ENCODE results near the gene KRTAP5-6.

Gene KRTAP5-6

DNA sequence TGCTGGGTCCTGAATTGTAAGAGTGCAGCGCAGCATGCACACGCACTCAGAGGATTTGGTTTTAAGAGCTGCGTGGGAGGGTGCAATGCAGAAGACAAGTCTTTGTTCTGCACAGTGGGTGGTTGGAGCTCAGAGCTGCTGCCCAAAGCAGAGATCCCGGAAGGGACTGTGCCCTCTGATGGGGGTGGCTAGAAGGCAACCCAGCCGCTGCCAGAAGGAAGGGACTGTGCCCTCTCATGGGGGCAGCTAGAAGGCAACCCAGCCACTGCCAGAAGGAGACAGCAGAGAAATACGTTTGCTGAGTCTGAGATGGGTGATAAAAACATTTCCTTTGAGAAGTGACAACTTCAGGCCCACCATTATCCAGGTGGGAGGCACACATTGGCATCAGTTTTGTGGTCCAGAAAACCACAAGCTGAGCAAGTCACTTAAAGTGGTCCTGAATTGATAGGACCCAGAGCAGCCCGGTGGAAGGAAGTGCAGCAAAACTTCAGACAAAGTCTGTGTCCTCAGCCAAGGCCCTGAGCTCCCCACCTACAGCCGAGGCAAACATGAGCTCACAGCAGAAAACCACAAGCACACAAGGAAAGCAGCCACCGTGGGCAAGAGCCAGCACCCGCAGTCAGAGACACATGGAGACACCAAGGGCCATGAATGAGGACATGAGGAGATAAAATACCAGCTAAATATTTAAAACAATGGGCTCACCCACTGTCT, 4.3 kb downstream of the KRTAP5-6 start:
- TF ChIP-seq CTCF (IDR thresholded peaks at IDR 0.05; ENCODE audit: control extremely low read depth, extremely low read depth, low read depth, missing control alignments) = no peak

DNA sequence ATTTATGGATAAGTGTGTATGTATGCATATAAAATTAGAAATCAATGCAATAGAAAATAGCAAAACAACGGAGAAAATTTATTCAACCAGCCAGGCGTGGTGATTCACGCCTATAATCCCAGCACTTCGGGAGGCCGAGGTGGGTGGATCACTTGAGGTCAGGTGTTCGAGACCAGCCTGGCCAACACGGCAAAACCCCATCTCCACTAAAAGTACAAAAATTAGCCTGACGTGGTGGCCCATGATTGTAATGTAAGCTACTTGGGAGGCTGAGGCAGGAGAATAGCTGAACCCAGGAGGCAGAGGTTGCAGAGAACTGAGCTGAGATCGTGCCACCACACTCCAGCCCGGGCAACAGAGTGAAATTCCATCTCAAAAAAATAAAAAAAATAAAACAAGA, 5.5 kb downstream of the KRTAP5-6 start:
- DNase-seq (ENCODE audit: extremely low spot score) = no peak
- CTCF ChIA-PET = interaction anchor here (1.5 to 8.6 kb wide), 3 partner anchors 10 to 249 kb away, joined by 3 to 85 read pairs (median 51); partner anchors contain the start of gene SYT8
- no peak for TF ChIP-seq CTCF (IDR thresholded peaks at IDR 0.05; ENCODE audit: control extremely low read depth, extremely low read depth, low read depth, missing control alignments)
- POLR2A ChIA-PET = no interaction called here

More for the DNA sequence above, 4.3 kb downstream of the KRTAP5-6 start:
- no peak for DNase-seq (ENCODE audit: extremely low spot score)
- POLR2A ChIA-PET = no interaction called here
- CTCF ChIA-PET = interaction anchor here (0.6 to 8.6 kb wide), 11 partner anchors 9 to 450 kb away, joined by 3 to 85 read pairs (median 3); partner anchors contain the start of gene SYT8

GRCh38 chr11:1703146-1703545, 6.2 kb downstream of the KRTAP5-6 start:
- DNase-seq (ENCODE audit: extremely low spot score) = no peak
- ChIA-PET POLR2A (no interaction called here), CTCF (interaction anchor here (8.2 to 8.6 kb wide), 2 partner anchors 11 to 130 kb away, joined by 51 to 85 read pairs; partner anchors contain the start of gene SYT8)
- TF ChIP-seq CTCF (IDR thresholded peaks at IDR 0.05; ENCODE audit: control extremely low read depth, extremely low read depth, low read depth, missing control alignments) = no peak

DNA sequence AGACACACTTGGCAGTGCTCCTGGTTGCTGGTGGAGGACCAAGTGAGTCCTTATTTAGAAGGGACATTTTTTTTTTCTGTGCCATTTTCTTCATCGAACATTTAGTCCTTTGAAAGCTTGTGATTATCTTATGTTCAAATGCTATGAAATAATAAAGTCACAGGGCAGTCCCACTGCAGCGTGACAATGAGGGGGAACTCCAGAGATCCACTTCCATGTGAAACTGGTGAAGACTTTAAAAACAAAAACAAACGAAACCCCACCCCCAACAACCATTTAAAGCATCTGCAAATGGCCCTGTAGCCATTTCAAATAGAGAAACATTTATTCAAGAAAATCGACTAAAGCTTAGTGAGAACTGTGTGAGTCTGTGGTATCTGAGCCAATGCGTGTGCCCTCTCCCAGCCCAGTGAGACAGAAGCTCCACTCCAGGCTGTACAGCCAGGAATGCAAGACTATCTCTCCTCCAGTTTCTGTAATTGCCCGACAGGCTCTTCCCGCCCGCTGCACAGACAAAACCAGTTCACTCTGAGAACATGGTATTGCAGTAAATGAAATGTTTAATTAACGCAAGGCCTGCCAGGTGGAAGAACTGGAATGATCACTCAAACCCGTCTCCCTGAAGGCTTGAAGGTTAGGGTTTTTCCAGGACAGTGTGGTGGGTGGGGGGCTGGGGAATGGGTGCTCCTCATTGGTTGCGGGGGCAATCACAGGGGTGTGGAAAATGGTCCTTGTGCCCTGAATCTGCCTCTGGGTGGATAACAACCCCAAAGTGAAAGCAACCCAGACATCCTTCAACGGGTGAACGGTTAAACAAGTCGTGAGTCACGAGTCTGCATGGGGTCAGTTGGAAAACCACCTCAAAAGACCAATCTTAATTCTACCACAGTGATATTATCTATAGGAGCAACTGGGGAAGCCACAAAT, 8.4 kb downstream of the KRTAP5-6 start:
- CTCF ChIA-PET = interaction anchor here (0.6 to 8.6 kb wide), 3 partner anchors 13 to 446 kb away, joined by 3 to 51 read pairs (median 6); no protein-coding TSS in a partner anchor
- TF ChIP-seq CTCF (IDR thresholded peaks at IDR 0.05; ENCODE audit: control extremely low read depth, extremely low read depth, low read depth, missing control alignments) = no peak
- POLR2A ChIA-PET = no interaction called here
- DNase-seq (ENCODE audit: extremely low spot score) = no peak

DNA sequence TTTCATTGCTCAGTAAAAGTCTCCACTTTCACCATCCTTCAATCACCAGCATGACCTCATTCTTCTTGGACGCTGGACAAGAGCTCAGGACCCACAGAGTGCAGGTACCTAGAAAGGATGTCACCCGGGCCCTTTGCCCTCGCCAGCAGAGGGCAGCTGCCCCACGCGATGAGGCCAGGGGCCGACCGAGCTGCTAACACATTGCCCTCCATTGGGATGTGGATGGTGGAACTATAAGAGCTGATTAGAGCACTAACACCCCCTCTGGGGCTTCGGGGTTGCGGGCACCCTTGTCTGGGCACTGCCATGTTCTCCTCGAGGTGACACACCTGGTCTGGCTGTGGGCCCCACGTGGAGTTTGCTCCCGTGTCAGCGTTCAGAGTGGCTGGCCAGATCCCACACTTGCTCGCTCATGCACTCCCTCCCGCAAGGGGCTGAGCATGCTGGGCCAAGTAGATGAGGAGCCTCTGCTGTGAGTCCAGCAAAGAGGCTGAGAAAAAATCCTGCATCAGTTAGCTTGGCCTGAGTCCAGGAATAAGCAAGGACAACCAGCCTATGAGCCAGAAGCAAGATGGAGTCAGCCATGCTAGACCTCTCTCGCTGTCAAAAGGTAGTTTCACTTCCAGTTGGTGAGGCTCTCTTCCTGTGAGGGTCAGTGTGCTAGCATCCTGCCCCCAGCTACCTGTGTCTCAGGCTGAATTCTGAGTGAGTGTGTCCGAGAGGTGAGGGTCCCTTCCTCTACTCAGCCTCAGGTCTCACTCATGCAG, 9.8 kb downstream of the KRTAP5-6 start:
- TF ChIP-seq CTCF (IDR thresholded peaks at IDR 0.05; ENCODE audit: control extremely low read depth, extremely low read depth, low read depth, missing control alignments) = no peak
- no peak for DNase-seq (ENCODE audit: extremely low spot score)
- POLR2A ChIA-PET = interaction anchor here (0.6 kb wide), 1 partner anchor 1374 kb away, joined by 3 read pairs; no protein-coding TSS in a partner anchor
- CTCF ChIA-PET = interaction anchor here (1.2 to 8.6 kb wide), 7 partner anchors 14 to 444 kb away, joined by 3 to 51 read pairs (median 6); no protein-coding TSS in a partner anchor

All from GM10248 (cell line).